Stimulated activated CD4-positive, alpha-beta T cell treated with anti-CD3 and anti-CD28 coated beads, Interleukin-4, amount 100 ng/mL, for 1 hour (primary cell): ENCODE measurements around the gene MOB1B.
"Not testable (repeated sequence)": the region's sequence is repeated elsewhere in the genome, so short reads cannot be mapped to it uniquely, and the experiment has no call there.

Source experiments
- DNase-seq: peaks from one replicate; pipeline ENCODE4 v3.0.0-alpha.2; 2020

MOB1B gene

DNA sequence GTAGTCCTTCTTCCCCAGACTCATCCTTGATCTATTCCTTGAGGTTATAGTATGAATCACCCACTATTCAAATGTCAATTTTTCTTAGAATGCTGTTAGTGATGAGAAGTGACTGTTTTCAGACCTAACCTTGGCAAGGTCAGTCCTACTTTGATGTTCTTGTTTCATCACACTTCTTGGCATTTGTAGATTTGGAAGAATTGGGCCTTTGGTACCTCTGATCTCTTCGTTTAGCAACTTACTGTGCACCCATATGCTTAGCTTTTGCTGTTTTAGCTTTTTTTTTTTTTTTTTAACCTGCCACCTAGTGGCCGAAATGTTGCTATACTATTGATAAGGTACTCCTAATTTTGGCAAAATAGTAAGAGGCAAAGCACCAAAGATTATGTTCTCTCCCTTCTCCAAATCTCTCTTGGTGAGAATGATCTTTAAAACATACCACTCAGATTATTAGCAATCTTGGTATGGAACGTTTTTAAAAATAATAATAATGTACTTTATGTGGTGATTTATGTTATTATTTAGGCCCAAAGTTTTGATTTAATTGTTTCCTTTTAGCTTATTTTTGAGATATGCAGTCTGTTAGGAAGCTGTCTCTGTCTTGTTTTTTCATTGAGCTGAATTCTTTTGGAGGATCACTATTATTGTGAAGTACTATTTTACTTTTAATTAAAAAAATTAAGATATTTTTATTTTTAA, 107.9 kb downstream of the MOB1B start:
- DNase-seq, result no peak

- no peak for DNase-seq
These were observed 109.3 kb downstream of the MOB1B start for GRCh38 chr4:71011451-71011850.

- DNase-seq, result not testable (repeated sequence)
These were observed 115.2 kb downstream of the MOB1B start for GRCh38 chr4:71017391-71017790.

DNA sequence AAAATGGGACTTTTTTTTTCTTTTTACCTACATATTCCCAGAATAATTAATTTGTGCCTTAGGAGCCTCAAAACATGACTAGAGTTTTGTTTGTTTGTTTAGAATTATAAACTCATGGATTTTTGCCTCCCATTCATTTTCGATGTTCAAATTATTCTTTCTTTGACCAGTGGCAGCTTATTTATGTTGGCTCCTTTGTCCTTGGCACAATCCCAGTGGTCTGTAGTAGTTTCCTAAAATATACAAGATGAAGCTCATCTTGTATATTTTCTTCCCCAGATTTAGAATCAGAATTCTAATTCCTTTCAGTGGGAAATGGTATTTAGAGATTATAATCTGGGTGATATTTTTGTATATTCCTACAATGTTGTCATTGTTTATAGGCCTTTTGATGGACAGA, 118.4 kb downstream of the MOB1B start:
- no peak for DNase-seq

- DNase-seq, result no peak
These were observed 123.5 kb downstream of the MOB1B start for GRCh38 chr4:71025654-71026053.

DNA sequence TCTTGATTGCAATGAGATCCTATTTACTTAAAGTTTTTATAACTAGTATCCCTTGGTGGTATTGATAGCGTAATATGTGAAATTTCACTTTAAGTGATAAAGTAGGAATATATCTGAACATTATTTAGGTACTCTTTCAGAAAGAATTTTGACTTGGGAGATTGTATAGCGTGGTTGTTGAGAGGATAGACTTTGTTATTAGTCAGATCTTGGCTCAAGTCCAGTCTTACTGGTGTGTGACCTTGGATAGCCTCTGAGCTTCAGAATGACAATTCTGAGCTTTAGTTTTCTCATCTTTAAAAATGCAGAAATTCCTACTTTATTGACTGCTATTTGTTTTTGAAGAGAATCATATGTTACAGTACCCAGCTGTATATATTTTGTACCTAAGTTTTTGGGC, 123.9 kb downstream of the MOB1B start:
- DNase-seq, result no peak

DNA sequence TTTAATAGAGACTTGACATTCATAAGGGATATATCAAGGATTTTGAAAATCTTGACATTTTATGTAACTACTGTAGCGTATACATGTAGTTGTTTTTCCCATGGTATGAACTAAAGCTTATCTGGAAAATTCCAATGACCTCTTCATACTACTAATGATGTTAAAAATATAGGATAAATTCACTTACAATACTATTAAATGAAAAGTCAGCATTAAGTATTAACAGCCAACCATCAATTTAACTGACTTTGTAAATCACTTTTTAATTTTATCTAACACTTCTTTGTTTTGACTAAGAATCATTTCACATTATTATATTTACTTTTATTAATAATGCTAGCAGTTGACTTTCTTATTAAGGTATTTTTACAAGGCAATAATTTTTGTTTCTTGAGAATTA, 125.4 kb downstream of the MOB1B start:
- DNase-seq, result no peak

DNA sequence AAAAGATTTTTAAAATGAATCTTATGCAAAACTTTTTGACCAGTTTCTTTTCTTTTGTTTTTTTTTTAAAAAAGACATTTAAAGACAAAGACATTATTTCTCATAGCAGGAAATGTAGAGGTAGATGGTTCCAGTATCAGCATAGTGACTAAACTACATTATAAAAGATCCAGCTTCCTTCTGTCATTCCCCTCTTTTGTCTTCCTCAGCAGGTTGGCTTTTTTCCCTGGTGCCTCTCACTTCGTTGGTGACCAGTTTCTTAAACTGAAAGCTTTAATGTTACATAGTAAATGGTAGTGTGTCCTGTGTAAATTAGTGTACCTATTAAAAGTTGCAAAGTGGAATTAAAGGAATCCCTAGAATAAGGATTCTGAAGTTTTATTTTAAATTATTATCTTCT, 127.3 kb downstream of the MOB1B start:
- no peak for DNase-seq

DNA sequence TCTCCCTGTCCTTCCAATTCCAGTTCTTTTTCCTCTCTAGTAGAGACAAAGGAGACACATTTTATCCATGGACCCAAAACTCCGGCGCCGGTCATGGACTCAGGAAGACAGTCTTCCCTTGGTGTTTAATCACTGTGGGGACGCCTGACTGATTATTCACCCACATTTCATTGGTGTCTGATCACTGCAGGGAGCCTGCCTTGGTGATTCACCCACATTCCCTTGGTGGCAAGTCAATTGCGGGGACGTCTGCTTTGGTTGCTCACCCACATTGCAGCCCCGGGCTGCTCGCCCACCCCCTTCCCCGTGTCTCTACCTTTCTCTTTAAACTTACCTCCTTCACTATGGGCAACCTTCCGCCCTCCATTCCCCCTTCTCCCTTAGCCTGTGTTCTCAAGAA, 129.9 kb downstream of the MOB1B start:
- not testable (repeated sequence) for DNase-seq
